GM18861 (cell line): ENCODE data around the gene PGBD5.

Experiments used
- ATAC-seq: cut with Tn5 transposase; IDR thresholded peaks from one replicate; pipeline ENCODE4 v1.9.1; 2021; ENCODE audit not compliant: unreplicated experiment

The PGBD5 gene

DNA sequence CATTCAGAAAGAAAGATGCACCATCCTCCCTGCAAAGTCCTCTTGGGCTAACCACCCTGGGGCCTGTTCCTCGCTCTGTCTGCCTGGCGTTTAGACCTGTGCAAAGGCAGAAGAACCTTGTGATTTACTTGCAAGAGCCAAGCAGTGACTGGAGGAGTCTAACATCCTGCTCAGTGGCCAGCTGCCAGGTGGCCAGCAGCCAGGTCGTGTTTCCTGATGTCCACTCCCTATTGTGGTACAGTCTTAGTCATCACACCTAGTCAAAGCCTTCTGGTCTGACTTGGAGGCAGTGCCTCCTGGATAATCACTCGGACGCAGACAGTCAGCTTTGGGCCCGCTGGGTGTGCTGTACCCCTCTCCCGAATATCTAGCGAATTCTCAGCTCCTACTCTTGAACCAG lies 118.1 kb downstream of the PGBD5 start:
- no peak for ATAC-seq

DNA sequence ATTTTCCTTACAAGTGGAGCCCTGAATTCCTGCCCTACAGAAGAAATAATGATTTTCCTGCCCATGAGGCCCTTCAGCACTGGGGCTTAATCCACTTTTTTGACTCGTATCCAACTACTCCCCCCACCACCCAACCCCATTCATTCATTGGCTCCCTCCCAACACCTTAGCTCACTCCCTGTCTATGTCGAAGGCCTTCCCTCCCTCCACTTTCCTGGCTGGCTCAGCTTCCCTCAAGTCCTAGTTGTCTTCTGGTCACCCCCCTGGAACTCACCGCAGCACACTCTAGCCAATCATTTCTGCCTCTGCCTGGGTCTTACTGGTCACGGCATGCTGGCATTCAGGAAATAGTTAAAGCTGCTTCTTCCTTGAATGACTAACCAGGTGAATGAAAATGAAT lies 118.9 kb downstream of the PGBD5 start:
- no peak for ATAC-seq

DNA sequence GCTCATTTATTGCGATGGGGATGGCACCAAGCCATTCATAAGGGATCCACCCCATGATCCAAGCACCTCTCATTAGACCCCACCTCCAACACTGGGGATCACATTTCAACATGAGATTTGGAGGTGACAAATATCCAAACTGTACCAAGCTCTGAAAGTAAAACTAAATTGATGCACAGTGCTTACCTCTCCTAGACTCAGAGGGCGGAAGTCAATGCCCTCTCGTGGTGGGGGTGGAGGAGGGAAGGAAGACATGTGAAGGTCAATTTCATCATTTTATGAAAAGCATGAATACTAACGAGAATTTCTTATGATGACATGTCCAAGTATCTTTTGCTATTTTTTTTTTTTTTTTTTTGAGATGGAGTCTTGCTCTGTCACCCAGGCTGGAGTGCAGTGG lies 120.0 kb downstream of the PGBD5 start:
- no peak for ATAC-seq

DNA sequence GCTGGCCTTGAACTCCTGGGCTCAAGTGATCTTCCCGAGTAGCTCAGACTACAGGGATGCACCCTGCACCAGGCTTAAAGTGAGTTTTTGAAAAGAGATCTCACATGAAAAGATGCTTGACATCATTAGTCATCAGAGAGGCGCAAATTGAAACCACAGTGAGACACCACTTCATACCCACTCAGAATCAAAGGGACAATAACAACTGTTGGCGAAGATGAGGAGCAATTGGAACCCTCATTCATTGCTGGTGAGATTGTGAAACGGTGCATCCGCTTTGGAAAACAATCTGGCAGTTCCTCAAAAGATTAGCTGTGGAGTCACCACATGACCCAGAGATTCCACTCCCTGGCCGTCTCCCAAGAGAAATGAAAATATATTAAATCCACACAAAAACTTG lies 122.3 kb downstream of the PGBD5 start:
- no peak for ATAC-seq

DNA sequence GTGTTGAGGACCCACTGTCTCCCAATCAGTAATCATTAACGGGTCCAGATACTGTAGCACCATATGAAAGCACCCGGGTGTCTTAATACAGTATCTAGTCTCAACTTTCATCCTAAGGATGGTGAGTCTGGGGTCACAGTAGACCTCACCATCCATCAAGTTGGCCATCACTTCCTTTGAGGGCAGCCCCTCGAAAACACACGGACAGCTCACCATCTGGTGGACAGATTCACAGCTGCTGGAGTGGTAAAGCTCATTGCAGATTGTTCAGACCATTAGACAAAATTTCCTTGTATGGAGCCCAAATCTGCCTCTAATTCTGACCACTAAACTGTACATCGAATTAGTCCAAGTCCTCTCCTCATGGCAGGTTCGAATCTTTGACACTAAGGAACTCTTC lies 123.1 kb downstream of the PGBD5 start:
- no peak for ATAC-seq

DNA sequence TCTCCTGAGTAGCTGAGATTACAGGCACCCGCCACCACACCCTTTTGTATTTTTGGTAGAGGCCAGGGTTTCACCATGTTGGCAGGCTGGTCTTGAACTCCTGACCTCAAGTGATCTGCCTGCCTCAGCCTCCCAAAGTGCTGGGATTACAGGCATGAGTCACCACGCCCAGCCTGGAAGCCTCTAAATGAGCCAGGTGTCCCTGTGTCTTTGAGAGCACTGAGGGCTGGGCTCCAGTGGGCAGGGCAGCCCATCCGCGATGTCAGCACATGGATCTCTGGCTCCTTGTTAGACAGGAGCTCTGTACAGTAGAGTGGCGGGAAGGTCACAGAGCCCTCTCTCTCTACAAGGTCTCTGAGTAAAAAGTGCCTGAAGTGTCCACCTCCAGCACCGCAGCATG lies 124.3 kb downstream of the PGBD5 start:
- ATAC-seq: no peak

DNA sequence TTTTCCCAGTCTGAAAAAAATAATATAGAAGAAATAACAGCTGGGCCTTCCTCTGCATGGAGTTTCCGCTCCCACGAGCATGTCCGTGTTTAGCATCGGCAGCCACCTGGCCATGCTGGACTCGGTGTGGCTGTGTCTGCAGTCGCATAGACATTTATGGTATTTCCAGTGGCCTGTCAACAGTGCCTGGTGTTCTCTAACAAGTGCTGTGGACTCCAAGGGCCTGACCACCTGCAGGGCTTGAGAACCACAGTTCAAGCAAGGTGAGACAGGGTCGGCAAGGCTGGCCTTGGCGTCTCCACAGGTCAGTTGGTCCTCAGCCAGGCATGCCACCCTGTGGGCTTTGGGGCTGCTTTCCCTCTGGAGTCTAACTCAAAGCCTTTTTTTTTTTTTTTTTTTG lies 124.8 kb downstream of the PGBD5 start:
- no peak for ATAC-seq

DNA sequence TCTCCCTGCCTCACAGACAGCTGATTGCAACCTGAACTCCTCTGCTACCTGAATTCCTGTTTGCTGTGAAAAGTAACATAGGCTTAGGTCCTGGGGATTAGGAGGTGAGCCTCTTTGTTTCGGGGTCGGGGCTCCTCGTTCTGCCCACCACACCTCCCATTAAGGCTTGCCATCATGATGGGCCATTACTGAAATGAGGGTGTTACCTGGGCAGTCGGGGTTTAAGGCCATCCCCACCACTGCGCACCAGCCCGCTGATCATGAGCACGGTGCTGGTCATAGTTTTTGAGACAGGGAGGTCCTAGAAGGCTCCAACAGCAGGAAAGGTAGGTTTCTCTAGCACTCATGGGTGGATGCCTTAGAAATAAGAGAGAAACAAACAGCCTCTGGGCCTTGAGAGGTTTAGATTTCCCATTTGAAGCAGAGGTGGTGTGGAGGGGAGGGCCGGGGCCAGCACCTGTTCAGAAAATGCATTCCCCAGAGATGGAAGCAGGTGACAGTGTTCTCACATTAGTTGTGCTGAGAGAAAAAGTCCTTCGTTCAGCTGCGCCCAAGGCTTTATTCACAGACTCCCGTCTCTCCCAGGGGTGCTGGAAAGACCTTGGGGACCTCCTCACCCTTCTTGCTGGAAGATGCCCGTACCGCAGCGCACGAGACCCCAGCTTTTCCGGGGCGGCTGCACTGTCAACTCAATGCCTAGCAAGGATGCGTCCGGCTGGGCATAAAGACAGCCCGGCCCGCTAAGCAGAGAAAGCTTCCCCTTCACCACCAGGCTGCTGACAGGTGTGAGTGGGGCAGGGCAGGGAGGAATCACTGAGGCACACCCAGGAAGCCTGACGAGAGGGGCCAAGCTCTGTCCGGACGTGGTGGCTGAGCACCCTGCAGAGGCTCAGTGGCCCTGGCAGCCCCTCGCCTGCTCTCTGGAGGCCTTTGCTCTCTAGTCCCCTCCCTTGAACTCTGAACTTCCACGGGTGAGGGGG lies 125.5 kb downstream of the PGBD5 start:
- ATAC-seq: no peak

DNA sequence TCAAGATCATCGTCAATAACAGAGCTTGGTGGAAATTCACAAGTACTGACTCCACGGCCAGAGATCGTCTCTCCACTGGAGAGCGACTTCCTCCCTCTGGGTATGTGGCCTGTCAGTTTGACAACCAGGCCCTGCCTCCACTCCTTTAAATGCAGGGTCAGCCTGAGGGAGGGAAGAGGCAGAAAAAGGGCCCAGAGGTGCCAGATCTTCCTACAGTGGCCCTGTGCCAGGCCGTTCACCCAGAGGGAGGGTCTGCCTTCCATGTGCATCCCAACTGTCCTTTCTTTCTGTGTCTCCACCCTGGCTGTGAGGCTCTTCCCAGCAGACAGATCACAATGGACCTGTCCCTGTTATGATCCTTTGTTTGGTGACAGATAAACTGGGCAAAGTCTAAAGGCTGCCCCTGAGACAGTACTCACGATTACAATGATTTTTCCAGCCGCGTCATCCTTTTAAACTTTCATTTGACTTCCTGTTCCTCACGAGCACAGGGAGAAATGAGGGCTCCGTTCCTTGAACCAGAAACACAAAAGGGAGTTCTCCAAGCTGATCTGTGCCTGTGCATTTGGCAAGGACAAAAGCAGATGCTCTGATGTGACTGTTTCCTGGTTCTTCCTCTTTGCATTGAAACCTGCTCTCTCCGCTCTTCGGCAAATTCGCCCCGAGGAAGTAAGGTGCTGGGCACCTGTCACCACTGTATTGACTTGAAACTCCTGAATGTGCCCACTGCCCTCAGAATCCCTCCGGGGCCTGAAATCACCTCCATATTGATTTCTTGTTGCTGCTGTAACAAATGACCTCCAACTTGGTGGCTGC lies 126.7 kb downstream of the PGBD5 start:
- ATAC-seq: no peak

DNA sequence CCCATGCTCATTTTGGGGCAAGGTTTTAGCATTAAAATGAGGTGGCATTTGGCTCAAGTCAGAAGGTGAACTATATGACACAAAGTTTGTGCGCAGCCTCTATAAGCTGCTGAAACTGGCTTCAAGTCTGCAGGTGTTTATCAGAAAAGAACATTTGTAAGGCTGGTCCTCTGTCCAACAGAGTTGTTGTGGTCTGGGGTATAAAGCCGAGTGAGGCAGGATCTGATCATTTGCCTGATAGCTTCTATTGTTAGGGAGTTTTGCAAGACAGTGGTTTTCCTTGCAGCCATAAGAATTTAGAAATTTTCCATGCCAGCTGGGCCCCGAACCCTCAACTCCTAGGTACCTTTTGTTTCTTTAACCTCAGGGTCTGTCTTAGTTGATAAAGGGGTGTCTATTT lies 130.8 kb downstream of the PGBD5 start:
- no peak for ATAC-seq

DNA sequence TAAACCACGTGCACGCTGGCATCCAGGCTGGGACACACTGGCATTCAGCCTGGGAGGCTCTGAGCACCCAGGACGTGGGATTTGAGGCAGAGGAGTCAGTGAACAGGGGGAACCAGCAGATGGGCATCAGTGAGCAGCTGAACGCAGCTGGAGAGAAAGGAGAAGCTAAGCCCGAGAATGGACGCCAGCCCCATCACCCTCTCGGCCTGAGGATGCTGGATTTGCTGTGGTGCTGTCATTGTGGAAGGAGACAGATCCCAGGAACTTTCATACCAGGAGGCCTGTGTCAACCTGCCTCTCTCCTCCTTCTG lies 132.8 kb downstream of the PGBD5 start:
- ATAC-seq: no peak

DNA sequence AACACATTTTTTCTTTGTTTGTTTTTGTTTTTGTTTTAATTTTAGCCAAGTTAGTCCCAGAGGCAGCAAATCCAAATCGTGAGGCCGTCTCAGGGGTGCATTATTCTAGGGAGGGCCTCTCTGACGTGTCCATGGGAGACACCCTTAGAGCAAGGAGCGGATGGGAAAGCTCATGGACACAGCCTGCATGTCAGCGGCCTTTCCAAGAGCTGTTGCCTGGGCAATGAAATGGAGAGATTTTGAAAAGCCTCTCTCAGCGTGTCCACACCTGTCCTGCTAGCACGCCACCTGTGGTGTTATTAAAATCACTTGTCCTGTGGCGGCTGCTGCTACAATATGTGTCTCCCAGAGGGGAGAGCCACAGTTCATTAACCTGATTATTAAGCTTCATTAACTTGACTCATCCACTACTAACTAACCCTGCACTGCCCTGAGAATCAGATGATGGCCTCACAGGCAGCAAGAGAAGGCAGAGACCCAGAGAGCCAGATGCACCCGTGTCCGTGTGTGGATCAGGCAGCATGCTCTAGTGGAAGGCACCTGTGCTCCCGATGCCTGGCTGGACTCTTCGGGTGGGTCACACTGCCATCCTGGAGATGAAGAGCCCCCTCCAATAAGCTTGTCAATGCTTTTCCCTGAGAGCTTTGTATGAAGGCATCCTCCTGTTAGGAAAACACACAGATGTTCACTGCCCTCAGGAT lies 133.3 kb downstream of the PGBD5 start:
- no peak for ATAC-seq

DNA sequence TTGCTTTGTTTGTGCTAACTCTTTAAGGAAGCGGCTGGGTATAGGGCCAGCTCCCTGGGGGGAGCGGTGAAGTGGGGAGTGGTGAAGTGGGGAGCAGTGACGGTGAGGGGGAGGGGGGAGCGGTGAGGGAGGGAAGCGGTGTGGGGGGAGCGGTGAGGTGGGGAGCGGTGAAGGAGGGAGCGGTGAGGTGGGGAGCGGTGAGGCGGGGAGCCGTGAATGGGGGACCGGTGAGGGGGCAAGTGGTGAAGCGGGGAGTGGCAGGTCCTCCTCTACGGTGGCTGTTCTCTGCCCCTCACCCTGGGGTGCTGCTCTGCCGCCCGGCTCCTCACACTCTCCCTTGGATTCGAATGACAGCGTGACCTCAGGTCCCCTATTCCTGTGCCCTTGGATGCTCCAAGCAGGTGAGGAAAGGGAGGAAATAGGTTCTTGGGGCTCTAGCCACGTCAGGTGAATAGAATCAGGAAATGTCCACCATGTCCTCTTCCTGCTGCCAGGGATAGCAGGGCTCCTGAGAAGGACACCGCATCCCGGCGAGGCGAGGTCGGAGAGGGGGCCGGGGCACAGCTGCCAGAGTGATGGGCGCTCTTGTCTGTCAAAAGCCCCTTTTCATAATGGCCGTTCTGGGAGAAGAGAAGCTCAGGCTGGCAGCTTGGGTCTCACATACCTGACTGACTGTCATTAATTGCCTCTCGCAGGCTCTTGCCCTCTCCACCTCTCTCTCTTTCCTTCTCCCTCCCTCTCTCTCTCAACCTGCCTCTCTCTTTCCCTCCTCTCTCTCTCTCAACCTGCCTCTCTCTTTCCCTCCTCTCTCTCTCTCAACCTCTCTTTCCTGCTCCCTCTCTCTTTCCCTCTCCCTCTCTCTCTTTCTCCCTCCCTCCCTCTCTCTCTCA lies 134.2 kb downstream of the PGBD5 start:
- no peak for ATAC-seq

DNA sequence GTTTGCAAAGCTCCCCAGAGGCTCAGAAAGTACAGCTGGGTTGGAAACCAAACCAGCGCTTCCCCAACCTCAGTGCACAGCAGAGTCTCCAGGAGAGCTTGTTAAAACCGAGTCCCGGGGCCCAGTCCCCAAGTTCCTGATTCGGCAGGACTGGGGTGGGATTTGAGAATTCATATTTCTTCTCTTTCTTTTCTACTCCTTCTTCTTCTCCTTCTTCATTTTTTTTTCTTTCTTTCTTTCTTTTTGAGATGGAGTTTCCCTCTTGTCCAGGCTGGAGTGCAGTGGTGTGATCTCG lies 136.8 kb downstream of the PGBD5 start:
- no peak for ATAC-seq

DNA sequence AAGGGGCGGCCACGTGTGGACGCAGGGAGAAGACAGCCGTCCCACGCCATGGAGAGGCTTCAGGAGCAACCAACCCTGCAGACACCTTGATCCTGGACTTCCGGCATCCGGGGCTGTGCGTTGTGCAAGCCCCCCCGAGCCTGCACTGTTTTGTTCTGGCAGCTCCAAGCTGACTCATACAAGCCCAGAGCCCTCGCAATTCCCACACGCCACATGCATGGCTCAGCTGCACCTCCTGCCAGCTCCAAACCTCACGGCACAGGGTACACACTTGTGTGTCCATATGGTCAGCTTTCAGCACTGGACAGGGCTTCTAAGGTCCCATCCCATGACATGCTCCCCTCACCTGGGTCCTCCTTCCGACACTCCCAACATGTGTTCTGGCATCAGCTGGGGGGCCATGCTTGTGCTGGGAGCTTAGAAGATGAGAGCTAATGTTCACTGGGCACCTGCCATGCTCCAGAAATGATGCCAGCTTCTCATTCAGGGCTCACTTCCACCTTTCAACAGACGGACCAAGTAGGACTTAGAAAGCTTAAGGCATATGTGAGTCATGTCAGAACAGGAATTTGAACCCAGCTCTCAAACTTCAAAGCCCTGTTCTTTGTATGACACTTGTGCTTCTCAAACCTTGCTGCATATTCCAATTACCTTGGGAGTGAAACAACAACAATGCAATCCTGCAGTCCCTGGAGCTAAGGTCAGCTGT lies 137.3 kb downstream of the PGBD5 start:
- no peak for ATAC-seq

DNA sequence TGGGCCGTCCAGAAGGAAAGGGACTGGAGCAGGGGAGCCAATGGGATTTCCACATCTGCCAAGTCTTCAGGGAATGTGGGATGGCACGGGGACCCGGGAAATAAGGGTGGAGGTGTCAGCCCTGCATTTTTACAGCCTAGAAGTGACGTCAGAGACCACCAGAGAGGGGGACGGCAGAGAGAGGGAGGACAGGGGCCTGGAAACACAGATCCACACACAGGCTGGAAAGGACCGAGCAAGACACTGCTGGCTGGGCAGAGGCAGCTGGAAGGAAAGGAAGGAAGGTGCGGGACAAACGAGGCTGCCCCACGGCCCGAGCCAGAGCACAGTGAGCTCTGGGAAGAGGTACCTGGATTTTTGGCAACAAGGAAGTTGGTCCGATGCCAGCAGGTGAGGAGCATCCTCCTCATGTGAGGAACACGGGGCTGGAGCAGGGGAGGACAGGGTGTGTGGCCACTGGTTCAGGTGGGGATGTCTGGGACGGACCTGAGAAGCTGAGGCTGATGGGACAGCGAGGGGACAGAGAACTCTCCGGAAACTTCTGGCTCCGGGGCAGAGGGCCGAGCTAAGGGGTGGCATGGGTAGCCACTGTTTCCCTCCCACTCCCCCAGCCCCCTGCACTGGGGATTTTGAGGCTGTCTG lies 138.3 kb downstream of the PGBD5 start:
- ATAC-seq: no peak

DNA sequence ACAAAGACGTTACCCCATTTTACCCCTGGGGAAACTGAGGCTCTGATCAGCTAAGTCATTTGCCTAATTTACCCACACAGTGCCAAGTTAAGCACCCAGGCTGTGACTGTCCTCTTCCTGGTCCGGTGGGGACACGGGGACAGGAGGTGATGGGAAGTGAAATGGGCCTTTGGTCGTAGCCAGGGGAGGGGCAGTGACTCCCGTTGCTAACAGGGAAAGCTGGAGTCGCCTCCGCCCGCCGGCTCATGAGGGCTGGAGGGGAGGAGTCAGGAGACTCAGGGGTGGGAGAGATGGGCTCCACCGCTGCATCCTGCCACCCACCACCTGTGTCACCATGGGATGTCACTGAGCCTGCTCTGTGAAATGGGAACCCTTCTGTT lies 139.3 kb downstream of the PGBD5 start:
- ATAC-seq: no peak

DNA sequence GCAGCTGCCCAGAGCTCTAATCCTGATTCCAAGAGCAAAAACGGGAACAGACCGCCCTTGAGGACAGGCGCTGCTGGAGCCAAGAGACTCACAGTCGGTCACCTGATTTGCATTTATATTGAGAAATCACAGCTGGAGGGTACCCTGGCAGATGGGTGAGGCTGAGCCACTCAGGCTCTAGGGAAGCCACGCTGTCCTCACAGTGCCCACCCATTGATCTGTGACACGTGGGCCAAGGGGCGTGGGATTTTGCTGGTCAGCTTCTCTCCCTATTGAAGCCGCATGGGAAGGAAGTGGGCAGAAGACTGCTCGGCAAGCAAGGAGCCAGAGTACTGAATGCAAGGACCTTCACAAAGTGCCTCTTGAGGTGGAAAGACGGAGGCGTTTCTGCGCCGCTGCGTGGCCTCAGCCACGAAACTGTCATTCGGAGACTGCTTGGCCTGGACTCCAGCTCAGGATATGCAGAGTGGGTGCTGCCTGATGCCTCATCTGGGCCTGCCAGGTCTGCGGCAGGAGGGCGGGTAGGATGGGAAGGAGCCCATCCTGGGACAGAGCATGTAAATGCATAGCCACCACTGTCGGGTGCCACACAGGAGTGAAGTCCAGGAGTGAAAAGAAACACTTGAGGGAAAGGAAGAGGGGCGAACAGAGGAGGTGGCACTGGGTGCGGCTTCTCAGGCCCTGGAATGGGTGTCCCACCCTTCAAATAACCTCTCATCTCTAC lies 139.8 kb downstream of the PGBD5 start:
- no peak for ATAC-seq

DNA sequence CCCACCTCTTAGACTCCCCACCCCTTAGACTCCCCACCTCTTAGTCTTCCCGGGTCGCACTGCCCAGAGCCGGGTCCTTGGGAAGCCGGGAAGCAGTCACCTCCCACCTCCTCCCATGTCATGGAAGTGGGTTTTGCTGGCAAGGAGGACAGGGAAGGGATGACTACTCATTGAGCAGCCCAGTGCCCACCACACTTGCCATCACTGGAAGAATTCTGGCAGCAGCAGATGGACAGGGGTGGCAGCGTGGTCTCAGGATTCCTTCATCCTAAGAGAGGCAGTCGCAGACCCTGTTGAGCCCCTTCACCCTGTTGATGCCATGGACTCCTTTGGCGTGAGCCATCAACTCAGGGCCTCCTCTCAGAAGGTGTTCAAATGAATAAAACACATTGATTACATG lies 140.8 kb downstream of the PGBD5 start:
- no peak for ATAC-seq
